ENCODE measurements around the gene SPTBN2.

GRCh38 chr11:66768088-66768521, 39.1 kb upstream of the SPTBN2 start:
- TF ChIP-seq CTCF (IDR thresholded peaks at IDR 0.05; ENCODE audit: insufficient read depth, low read length) (no peak), POLR2AphosphoS5 (IDR thresholded peaks at IDR 0.05; ENCODE audit: low read depth) (no peak)
- TF ChIP-seq, protein P1, sequence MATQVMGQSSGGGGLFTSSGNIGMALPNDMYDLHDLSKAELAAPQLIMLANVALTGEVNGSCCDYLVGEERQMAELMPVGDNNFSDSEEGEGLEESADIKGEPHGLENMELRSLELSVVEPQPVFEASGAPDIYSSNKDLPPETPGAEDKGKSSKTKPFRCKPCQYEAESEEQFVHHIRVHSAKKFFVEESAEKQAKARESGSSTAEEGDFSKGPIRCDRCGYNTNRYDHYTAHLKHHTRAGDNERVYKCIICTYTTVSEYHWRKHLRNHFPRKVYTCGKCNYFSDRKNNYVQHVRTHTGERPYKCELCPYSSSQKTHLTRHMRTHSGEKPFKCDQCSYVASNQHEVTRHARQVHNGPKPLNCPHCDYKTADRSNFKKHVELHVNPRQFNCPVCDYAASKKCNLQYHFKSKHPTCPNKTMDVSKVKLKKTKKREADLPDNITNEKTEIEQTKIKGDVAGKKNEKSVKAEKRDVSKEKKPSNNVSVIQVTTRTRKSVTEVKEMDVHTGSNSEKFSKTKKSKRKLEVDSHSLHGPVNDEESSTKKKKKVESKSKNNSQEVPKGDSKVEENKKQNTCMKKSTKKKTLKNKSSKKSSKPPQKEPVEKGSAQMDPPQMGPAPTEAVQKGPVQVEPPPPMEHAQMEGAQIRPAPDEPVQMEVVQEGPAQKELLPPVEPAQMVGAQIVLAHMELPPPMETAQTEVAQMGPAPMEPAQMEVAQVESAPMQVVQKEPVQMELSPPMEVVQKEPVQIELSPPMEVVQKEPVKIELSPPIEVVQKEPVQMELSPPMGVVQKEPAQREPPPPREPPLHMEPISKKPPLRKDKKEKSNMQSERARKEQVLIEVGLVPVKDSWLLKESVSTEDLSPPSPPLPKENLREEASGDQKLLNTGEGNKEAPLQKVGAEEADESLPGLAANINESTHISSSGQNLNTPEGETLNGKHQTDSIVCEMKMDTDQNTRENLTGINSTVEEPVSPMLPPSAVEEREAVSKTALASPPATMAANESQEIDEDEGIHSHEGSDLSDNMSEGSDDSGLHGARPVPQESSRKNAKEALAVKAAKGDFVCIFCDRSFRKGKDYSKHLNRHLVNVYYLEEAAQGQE (IDR thresholded peaks at IDR 0.05; ENCODE audit: insufficient replicate concordance, low read depth), result no peak

Data from HL-60 (cell line).